ENCODE data around the gene KIAA2012. TPM values are rescaled to one million over a fixed set of nuclear protein-coding genes. Genes with fewer than 3 reads are reported as not detected.

Gene KIAA2012
- total and polyA plus RNA-seq, 2 of the 8 experiments (the other 6 are each of a cell fraction or from before 2014, with no cell fraction given) = not detected

DNA sequence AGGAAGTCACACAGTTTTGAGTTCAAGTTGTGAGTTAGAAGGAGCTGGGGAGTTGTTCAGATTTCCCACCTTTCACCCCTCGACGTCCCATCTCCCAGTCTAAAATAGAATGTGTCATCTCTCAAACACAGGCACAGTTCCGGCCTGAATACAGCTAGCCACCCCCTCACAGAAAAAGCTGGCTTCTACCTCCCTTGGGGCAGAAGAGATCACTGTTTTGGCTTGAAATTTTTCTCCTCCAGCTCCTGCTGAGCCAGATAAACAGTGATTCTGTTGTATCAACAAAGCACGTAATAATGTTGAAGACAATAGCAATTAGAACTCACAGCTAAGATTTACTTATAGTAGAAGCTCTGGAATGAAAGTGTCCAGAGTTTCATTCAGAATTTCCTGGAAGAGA is 74.7 kb downstream of the KIAA2012 start:
- no peak overlapping the region for H2AK5ac ChIP-seq (ENCODE audit: low read depth, low read length)
- no peaks in the 10 kb centered on the region for H4K20me1 ChIP-seq (replicated peaks in 1 of 2; ENCODE audit: control insufficient read depth in 1 of 2, insufficient read depth in 2 of 2, low read length in 2 of 2)
- no peaks in the 10 kb centered on the region for H3K79me2 ChIP-seq (ENCODE audit: control insufficient read depth in 1 of 2, insufficient read depth in 2 of 2, low read length in 2 of 2)
- no peak overlapping the region for H4K5ac ChIP-seq (ENCODE audit: insufficient read length, low read depth, low read length)
- FAIRE-seq (no peak), DNase-seq (ENCODE audit: low read depth in 1 of 2, low spot score in 2 of 2) (no peak)
- no peak overlapping the region for H3K4ac ChIP-seq (replicated peaks; ENCODE audit: insufficient read length, low read depth, low read length)
- no peak overlapping the region for H3K14ac ChIP-seq (ENCODE audit: insufficient read length)
- no peak overlapping the region for H3K4me3 ChIP-seq (ENCODE audit: extremely low read depth in 1 of 4, insufficient read depth in 2 of 4, low read depth in 3 of 4, low read length in 4 of 4)
- H3K27ac ChIP-seq (ENCODE audit: low read depth, low read length) = no peak overlapping the region
- peak overlapping the region; percentile 90; the same call in 1 of the 2 replicates for H2BK15ac ChIP-seq (ENCODE audit: low read length)
- no peak overlapping the region for H2AFZ ChIP-seq (ENCODE audit: low read length)
- peaks cover 0 to 2% (median 0%) of the 10 kb centered on the region in 4 experiments; a peak in 1 of 7 replicates for H3K27me3 ChIP-seq (replicated peaks in 1 of 4; ENCODE audit: control insufficient read depth in 3 of 4, extremely low read depth in 1 of 4, insufficient read depth in 3 of 4, low read length in 3 of 4)
- no peak overlapping the region for H2BK20ac ChIP-seq (ENCODE audit: low read length)
- no peak overlapping the region for H3K9ac ChIP-seq (replicated peaks in 1 of 4; ENCODE audit: extremely low read depth in 1 of 4, low read depth in 3 of 4, low read length in 3 of 4)
- peaks cover 5 to 21% (median 11%) of the 10 kb centered on the region in 4 experiments; a peak in 5 of 7 replicates for H3K4me1 ChIP-seq (replicated peaks in 1 of 4; ENCODE audit: control insufficient read depth in 3 of 4, insufficient read depth in 4 of 4, low read length in 3 of 4)
- no peak overlapping the region; a peak in 1 of 4 replicates for H3K4me2 ChIP-seq (ENCODE audit: insufficient read depth in 1 of 2, low read depth in 2 of 2, low read length in 2 of 2)
- no peak overlapping the region for H4K8ac ChIP-seq (ENCODE audit: extremely low read depth, insufficient read depth, low read length)
- WGBS, 2 experiments (ENCODE audit: extremely low coverage in 1 of 2, insufficient coverage in 1 of 2, insufficient read length in 1 of 2, insufficient replicate concordance in 2 of 2, low coverage in 1 of 2, low lambda C conversion rate in 2 of 2, missing lambda C conversion rate in 1 of 2) = 76% methylated on average over 4 of the region's 4 CpGs; no CpG with 5 or more reads in 1 of the 2 experiments
- POLR2A ChIA-PET (ENCODE audit: partially characterized antibody) = interaction anchor here (1.2 kb wide), 1 partner anchor 8 kb away, joined by 3 read pairs; no protein-coding TSS in a partner anchor
- CTCF ChIA-PET (ENCODE audit: partially characterized antibody) = interaction anchor here (0.6 to 3.1 kb wide), 10 partner anchors 24 to 354 kb away, joined by 3 to 11 read pairs (median 4); partner anchors contain the start of gene KIAA2012
- H2BK5ac ChIP-seq (ENCODE audit: low read depth, low read length) = no peak overlapping the region
- H3K79me1 ChIP-seq (ENCODE audit: low read depth, low read length) = no peaks in the 10 kb centered on the region
- no peak overlapping the region for H2BK120ac ChIP-seq (replicated peaks; ENCODE audit: low read depth, low read length)
- no peak overlapping the region for H3K18ac ChIP-seq (ENCODE audit: extremely low read depth, low read length)
- no peak overlapping the region for H4K91ac ChIP-seq (replicated peaks; ENCODE audit: insufficient read length, low read length)
- H3K23me2 ChIP-seq (ENCODE audit: low read depth, low read length) = no peaks in the 10 kb centered on the region
- H3K9me3 ChIP-seq (ENCODE audit: insufficient read depth in 2 of 2, low read depth in 1 of 2, low read length in 1 of 2) = no peaks in the 10 kb centered on the region
- no peak overlapping the region for H3K56ac ChIP-seq (replicated peaks; ENCODE audit: insufficient read length, low read depth, low read length)
- no peak overlapping the region for H2BK12ac ChIP-seq (ENCODE audit: low read depth, low read length)
- no peaks in the 10 kb centered on the region for H3K36me3 ChIP-seq (ENCODE audit: control insufficient read depth in 2 of 4, insufficient read depth in 4 of 4, low read length in 3 of 4)
- no peak overlapping the region for H3K23ac ChIP-seq (ENCODE audit: insufficient read length)
- TF ChIP-seq USF2 (IDR thresholded peaks at IDR 0.05; ENCODE audit: low read length) = no peak
- no peak for TF ChIP-seq ZNF274 (IDR thresholded peaks at IDR 0.05; ENCODE audit: borderline replicate concordance, extremely low read depth, low read length)
- TF ChIP-seq CEBPB (IDR thresholded peaks at IDR 0.05; ENCODE audit: low read depth, low read length) = no peak
- TF ChIP-seq, protein P1, sequence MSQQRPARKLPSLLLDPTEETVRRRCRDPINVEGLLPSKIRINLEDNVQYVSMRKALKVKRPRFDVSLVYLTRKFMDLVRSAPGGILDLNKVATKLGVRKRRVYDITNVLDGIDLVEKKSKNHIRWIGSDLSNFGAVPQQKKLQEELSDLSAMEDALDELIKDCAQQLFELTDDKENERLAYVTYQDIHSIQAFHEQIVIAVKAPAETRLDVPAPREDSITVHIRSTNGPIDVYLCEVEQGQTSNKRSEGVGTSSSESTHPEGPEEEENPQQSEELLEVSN (IDR thresholded peaks at IDR 0.05) = no peak
- TF ChIP-seq ATF3 (IDR thresholded peaks at IDR 0.05; ENCODE audit: insufficient read depth, low read depth, low read length) = no peak
- no peak for TF ChIP-seq KDM5A (IDR thresholded peaks at IDR 0.05; ENCODE audit: low read length)
- TF ChIP-seq RFX5 (IDR thresholded peaks at IDR 0.05; ENCODE audit: borderline replicate concordance, low read depth, low read length) = no peak
- no peak for TF ChIP-seq GABPA (IDR thresholded peaks at IDR 0.05; ENCODE audit: borderline replicate concordance, insufficient read depth, low read length)

Measured in H1 (cell line).